Fibroblast of villous mesenchyme (primary cell): ENCODE data around the gene ST3GAL5. TPM values are rescaled to one million over a fixed set of nuclear protein-coding genes. Genes with fewer than 3 reads are reported as not detected.
A peak's percentile ranks its signal among the peaks of the same experiment; 100 is the strongest.
"Not testable (repeated sequence)": the region's sequence is repeated elsewhere in the genome, so short reads cannot be mapped to it uniquely, and the experiment has no call there.

ENCODE experiments used
- DNase-seq: peaks from one replicate; pipeline ENCODE4 v3.0.0-alpha.2; 2010; ENCODE audit warnings: low read depth
- H3K4me3 ChIP-seq: 2 replicates; pipeline ENCODE4 v1.5.1; 2011; ENCODE audit warnings: low read depth, mild to moderate bottlenecking, low read length
- total RNA-seq: library from RNA; depleted of rRNA; stranded (reverse); fragments of >200 nt; gene quantifications from 2 replicates; pipeline ENCODE4 v1.2.3, GENCODE V29; 2012
- TF ChIP-seq, protein P1 (sequence below): IDR thresholded peaks from 2 replicates; pipeline ENCODE4 v1.5.1; 2012; ENCODE audit warnings: low read depth, mild to moderate bottlenecking, low read length; ENCODE audit not compliant: insufficient read depth

ST3GAL5 gene
- total RNA-seq, 1 donor = 27.6 TPM

DNA sequence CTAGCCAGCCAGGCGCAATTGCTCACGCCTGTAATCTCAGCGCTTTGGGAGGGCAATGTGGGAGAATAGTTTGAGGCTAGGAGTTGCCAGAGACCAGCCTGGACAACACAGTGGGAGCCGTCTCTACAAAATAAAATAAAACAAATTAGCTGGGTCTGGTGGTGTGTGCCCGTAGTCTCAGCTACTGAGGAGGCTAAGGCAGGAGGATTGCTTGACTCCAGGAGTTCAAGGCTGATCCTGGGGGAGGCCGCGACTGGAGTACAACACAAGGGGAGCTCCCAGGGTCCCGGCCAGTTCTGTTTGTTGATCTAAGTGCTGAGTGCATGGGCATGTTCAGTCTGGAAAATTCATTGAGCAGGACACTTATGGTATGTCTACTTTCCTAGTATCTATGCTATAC lies 2.6 kb downstream of the ST3GAL5 start:
- peak overlapping the region; percentile 82 for H3K4me3 ChIP-seq
- TF ChIP-seq, protein P1, sequence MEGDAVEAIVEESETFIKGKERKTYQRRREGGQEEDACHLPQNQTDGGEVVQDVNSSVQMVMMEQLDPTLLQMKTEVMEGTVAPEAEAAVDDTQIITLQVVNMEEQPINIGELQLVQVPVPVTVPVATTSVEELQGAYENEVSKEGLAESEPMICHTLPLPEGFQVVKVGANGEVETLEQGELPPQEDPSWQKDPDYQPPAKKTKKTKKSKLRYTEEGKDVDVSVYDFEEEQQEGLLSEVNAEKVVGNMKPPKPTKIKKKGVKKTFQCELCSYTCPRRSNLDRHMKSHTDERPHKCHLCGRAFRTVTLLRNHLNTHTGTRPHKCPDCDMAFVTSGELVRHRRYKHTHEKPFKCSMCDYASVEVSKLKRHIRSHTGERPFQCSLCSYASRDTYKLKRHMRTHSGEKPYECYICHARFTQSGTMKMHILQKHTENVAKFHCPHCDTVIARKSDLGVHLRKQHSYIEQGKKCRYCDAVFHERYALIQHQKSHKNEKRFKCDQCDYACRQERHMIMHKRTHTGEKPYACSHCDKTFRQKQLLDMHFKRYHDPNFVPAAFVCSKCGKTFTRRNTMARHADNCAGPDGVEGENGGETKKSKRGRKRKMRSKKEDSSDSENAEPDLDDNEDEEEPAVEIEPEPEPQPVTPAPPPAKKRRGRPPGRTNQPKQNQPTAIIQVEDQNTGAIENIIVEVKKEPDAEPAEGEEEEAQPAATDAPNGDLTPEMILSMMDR = no peak
- DNase-seq = no peak

DNA sequence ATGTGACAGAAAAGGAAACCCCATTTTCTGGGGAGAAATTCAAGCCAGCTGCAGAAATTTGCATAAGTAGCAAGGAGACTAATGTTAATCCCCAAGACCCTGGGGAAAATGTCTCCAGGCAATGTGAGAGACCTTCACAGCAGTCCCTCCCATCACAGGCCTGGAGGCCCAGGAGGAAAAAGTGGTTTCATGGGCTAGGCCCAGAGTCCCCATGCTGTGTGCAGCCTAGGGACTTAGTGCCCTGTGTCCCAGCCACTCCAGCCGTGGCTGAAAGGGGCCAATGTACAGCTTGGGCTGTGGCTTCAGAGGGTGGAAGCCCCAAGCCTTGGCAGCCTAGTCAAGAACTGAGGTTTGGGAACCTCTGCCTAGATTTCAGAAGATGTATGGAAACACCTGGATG lies 7.0 kb downstream of the ST3GAL5 start:
- H3K4me3 ChIP-seq, DNase-seq: not testable (repeated sequence)

DNA sequence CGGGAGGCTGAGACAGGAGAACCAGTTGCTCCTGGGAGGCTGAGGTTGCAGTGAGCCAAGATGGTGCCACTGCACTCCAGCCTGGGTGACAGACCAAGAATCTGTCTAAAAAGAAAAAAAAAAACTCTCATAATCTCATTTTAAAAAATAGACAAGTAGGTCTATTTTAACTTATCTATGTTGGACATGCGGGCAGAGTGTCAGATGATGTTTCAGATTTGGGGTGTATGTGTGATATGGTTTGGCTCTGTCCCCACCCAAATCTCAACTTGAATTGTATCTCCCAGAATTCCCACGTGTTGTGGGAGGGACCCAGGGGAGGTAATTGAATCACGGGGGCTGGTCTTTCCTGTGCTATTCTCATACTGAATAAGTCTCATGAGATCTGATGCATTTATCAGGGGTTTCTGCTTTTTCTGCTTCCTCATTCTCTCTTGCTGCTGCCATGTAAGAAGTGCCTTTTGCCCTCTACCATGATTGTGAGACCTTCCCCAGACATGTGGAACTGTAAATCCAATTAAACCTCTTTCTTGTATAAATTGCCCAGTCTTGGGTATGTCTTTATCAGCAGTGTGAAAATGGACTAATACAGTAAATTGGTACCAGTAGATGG lies 8.0 kb downstream of the ST3GAL5 start:
- not testable (repeated sequence) for H3K4me3 ChIP-seq, DNase-seq

DNA sequence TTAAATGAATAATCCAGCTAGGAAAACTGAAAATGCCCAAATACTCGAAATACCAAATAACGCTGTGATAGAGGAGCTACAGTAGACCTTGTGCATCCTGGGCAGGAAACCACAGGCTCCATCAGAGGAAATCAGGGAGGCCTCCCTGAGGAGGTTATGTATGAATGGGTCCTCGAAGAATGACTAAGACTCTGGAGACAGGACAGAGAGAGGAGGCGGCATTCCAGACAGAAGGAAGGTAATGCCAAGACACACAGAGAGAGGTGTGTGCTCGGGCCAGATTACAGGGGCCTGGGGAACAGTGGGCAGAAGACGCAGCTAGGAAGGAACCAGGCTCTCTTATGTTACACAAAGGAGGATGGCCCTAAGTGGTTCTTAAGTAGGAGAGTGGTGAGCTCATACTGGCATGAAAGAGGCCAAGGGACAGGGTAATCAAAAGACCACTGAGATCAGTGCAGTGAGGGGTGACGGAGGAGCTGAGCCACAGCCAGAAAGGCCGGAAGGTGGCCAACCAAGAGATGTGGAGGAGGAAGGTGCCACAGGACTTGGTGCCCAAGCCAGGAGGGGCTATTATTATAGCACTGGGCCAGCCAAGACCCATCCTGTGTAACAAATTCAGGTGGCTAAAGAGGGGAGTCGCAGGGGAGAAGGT lies 9.9 kb downstream of the ST3GAL5 start:
- TF ChIP-seq, protein P1 = no peak
- H3K4me3 ChIP-seq = no peak overlapping the region
- no peak for DNase-seq

DNA sequence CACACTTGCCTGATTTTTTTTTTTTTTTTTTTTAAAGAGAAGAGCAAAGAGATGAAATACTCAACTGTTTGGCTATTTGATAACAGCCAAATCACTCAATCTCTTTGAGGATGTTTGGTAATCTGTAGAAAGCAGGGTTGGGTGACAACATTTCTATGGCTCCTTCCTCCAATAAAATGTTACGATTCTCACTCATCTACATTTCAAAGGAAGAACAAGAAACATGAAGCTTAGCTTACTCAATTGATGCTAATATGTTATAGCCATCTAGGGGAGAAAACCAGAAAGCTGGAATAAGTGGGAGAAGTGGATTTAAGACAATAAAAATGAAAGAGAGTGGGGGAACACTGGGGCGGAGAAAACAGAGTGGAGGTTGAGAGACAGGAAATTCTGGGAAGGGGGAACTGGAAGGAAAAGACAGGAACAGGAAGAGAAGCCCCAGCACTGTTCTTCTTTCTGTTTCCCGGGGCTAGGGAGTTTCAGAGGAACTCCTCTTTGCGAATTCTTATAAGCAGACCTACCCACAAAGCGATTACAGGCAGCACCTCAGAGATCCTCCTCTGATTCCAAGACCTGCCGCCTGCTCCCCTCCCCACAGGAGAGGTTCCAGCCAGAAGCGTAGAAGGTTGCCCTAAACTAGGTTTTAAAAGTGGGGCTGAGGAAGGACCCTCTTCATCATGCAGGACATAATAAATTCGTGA lies 13.3 kb downstream of the ST3GAL5 start:
- TF ChIP-seq, protein P1 = no peak
- H3K4me3 ChIP-seq = no peak overlapping the region
- no peak for DNase-seq

DNA sequence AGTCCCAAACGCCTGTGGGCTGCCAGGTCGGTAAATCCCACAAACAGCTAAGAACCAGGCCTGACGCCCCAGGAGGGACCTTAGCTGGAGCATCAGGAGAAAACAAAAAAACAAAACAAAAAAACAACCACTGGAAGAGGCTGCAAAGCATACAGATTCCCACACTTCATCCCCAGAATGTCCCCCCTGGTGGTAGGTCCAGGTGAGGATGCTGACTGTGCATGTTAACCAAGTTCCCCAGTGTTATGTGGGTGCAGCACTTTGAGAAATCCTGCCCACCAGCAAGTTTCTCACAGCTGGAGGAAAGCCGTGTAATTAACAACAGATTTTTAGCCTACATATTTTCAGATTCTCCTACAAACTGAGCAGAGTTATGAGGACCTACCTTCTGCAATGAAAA lies 15.1 kb downstream of the ST3GAL5 start:
- TF ChIP-seq, protein P1 = peak; percentile 36
- DNase-seq = no peak
- H3K4me3 ChIP-seq = no peak overlapping the region

DNA sequence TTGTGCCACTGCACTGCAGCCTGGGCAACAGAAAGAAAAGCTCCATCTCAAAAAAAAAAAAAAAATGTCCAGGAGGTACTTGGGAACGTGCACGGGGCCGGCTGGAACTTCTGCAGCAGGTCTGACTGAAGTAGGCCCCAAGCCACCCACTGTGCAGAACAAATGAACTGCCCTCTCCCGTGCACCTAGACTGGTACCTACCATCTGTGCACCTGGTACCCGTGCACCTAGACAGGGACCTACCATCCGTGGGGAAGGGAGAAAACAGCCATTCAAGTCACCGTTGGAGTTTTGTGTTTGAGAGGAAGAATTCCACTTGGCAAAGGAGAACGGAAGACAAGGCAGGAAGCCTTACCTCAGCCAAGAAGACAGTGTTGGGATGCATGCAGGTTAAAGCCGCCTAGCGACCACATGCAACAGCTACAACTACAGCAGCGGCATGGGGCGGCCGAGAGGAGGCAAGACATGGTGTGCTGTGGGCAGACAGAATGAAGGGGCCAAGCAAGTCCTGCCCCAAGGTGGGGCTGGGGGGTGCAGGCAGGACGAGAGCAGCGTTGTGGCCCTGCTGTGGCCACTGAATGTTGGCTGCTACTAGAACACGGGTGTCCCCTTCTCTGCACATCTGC lies 16.1 kb downstream of the ST3GAL5 start:
- no peak overlapping the region for H3K4me3 ChIP-seq
- TF ChIP-seq, protein P1 = no peak
- DNase-seq = no peak
